ENCODE results near the gene C2CD2.

Gene C2CD2

DNA sequence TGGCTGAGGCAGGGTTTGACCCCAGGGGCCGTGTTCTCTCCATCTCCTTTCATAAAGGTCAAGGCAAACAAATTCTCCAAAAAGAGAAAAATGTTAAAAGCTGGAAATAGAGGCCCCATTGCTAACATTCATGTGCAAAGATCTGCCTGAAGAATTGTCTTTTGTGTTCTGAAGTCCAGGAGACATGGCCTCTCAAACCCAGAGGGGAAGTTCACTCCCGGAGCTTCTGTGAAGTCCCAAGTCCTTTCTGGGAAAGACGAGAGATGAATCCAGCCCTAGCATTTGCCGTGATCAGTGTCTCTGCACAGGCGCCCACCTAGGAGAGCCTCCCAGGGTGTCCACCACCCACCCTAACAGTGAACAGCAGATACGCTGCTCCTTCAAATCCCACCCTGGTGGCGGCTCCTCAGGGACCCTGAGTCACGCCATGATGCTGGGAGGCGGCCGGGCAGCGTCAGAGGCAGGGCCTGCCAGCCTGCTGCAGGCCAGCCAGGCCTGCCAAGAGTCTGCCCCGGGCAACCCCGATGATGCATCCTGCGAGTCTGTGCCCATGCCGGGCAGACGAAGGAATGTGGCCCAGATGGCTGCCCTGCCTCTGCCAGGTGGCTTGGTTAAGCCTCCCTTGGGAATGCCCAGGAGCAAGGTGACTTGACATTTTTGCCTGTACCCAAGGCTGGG, 5.2 kb upstream of the C2CD2 start:
- H3K36me3 ChIP-seq (ENCODE audit: control insufficient read depth, insufficient read depth, low read length): no peaks in the 10 kb centered on the region
- no peaks in the 10 kb centered on the region for H3K9me3 ChIP-seq (ENCODE audit: control insufficient read depth, low read length)
- peaks cover 4% of the 10 kb centered on the region for H3K27me3 ChIP-seq (replicated peaks; ENCODE audit: control insufficient read depth, insufficient read depth, low read length, poor library complexity, severe bottlenecking)
- peaks cover 3% of the 10 kb centered on the region for H3K4me1 ChIP-seq (ENCODE audit: control insufficient read depth, insufficient read depth, low read length, poor library complexity, severe bottlenecking)
- no peak for DNase-seq
- no peak overlapping the region for H3K4me3 ChIP-seq (ENCODE audit: insufficient read depth, low read depth, low read length, poor library complexity, severe bottlenecking)
- H3K27ac ChIP-seq (ENCODE audit: insufficient read depth, low read length, poor library complexity, severe bottlenecking): no peak overlapping the region

DNA sequence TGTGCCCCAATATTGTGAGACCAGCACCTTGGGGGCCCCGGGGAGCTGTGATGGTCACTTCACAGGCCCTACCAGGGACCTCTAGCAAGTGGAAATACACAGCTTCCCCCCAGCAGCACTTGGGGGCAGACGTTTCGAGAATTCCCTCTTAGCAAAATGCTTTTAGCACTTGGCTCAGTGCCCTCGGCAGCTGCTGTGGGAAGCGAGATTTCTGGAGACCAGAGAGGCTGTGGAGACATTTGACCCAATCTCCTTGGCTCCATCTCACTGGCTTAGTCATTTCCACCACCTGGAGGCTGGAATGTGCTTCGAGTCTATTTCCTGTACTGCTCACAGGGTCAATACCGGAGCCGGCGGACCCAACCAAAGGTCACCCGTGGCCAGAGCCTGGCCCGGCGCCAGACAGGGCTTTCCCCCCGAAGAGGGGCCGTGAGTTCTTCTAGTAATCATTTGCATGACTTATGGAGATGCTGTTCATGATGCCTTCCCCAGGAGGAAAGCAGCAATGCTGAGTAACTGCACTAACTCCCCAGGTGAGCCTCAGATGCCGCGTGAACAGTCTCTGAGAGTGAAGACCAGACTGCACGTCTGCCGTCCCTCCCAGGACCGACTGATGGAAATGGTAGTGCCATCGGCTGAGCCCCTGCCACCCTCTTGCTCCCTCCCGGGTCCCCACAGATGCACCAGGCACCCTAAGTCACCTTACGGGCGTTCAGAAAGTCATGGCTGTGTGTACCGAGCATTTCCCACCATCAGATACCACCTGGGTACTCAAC, 4.4 kb upstream of the C2CD2 start:
- Histone ChIP-seq H3K36me3 (ENCODE audit: control insufficient read depth, insufficient read depth, low read length) (no peaks in the 10 kb centered on the region), H3K27ac (ENCODE audit: insufficient read depth, low read length, poor library complexity, severe bottlenecking) (no peak overlapping the region), H3K4me3 (ENCODE audit: insufficient read depth, low read depth, low read length, poor library complexity, severe bottlenecking) (no peak overlapping the region), H3K4me1 (ENCODE audit: control insufficient read depth, insufficient read depth, low read length, poor library complexity, severe bottlenecking) (peaks cover 4% of the 10 kb centered on the region), H3K9me3 (ENCODE audit: control insufficient read depth, low read length) (no peaks in the 10 kb centered on the region), H3K27me3 (replicated peaks; ENCODE audit: control insufficient read depth, insufficient read depth, low read length, poor library complexity, severe bottlenecking) (peaks cover 4% of the 10 kb centered on the region)
- DNase-seq: no peak

DNA sequence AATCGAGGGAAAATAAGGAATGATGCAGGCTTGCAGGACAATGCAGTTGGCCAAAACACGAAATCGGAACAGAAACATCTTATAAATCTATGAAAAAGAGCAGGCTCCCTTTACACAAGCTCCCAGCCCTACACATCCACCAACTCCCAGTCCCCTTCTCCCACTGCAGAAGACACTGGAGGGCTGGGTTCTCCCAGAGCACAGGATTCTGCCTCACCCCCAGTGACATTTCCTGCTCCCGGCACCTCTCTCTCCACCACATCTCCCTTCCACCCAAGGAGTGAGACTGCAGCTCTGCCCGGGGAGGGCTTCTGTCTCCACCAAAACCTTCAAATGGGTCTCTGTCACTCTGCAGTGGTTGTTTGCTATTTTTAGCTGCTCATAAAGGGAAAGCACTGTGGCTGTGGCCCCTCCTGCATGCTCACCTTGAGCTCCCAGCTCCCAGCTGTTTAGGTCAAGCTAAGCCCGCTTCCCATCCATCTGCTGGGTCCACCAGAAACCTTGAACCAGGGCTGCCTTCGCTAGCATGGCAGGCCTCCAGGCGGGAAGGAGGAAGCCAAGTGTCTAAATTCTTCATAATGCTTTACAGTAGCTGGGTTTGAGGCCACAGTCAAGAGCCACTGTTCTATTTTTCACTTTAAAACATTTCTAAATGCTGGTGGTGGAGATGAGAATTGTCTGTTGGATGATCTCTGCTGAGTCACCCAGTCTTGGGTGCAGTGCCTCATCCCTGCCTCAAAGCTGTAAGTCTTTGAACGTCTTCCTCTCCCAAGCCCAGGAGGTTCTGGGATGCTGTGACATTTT, 3.3 kb upstream of the C2CD2 start:
- Histone ChIP-seq H3K36me3 (ENCODE audit: control insufficient read depth, insufficient read depth, low read length) (no peaks in the 10 kb centered on the region), H3K27ac (ENCODE audit: insufficient read depth, low read length, poor library complexity, severe bottlenecking) (no peak overlapping the region), H3K9me3 (ENCODE audit: control insufficient read depth, low read length) (no peaks in the 10 kb centered on the region), H3K4me1 (ENCODE audit: control insufficient read depth, insufficient read depth, low read length, poor library complexity, severe bottlenecking) (peaks cover 4% of the 10 kb centered on the region), H3K27me3 (replicated peaks; ENCODE audit: control insufficient read depth, insufficient read depth, low read length, poor library complexity, severe bottlenecking) (peaks cover 4% of the 10 kb centered on the region), H3K4me3 (ENCODE audit: insufficient read depth, low read depth, low read length, poor library complexity, severe bottlenecking) (no peak overlapping the region)
- no peak for DNase-seq

DNA sequence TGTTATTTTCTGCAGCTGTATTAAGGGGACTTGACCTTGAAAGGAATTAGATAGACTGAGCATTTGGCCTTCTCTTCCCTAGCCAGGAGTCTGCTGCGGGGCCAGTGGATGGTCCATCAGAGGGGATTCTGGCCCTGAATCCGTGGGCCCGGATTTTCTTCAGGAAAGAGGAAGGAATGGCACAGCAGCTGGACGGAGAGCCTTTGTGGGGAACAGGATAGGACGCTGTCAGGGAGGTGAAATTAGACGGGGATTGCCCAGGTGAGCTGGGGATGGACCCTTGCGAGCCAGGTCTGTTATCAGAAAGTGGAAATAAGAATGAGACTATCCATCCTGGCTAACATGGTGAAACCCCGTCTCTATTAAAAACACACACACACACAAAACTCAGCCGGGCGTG, 1.7 kb upstream of the C2CD2 start:
- no peaks in the 10 kb centered on the region for H3K36me3 ChIP-seq (ENCODE audit: control insufficient read depth, insufficient read depth, low read length)
- no peak overlapping the region for H3K4me3 ChIP-seq (ENCODE audit: insufficient read depth, low read depth, low read length, poor library complexity, severe bottlenecking)
- DNase-seq: no peak
- H3K27me3 ChIP-seq (replicated peaks; ENCODE audit: control insufficient read depth, insufficient read depth, low read length, poor library complexity, severe bottlenecking): peaks cover 4% of the 10 kb centered on the region
- no peak overlapping the region for H3K27ac ChIP-seq (ENCODE audit: insufficient read depth, low read length, poor library complexity, severe bottlenecking)
- no peaks in the 10 kb centered on the region for H3K9me3 ChIP-seq (ENCODE audit: control insufficient read depth, low read length)
- peaks cover 4% of the 10 kb centered on the region for H3K4me1 ChIP-seq (ENCODE audit: control insufficient read depth, insufficient read depth, low read length, poor library complexity, severe bottlenecking)

DNA sequence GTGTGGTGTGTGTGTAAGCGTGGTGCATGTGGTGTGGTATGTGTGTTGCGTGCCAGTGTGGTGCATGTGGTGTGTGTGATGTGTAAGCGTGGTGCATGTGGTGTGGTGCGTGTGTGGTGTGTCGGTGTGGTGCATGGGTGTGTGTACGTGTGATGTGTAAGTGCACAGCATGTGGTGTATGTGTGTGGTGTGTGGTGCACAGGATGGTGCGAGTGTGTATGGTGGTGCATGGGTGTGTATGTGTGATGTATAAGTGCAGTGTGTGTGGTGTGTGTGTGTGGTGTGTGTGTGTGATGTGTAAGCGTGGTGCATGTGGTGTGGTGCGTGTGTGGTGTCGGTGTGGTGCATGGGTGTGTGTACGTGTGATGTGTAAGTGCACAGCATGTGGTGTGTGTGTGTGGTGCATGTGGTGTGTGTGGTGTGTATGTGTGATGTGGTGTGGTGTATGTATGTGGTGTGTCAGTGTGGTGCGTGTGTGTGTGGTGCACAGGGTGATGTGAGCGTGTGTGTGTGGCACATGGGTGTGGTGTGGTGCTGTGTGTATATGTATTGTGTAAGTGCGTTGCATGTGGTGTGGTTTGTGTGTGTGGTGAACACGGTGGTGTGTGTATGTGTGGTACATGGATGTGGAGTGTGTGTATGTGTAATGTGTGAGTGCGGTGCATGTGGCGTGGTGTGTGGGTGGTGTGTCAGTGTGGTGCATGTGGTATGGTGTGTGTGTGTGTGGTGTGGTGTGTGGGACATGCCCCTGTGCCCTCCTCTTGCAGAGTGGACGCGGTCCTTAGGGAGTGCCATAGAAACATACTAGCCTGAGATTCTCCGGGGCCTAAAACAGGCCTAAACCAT, 1.1 kb upstream of the C2CD2 start:
- Histone ChIP-seq H3K4me1 (ENCODE audit: control insufficient read depth, insufficient read depth, low read length, poor library complexity, severe bottlenecking) (peaks cover 4% of the 10 kb centered on the region), H3K9me3 (ENCODE audit: control insufficient read depth, low read length) (no peaks in the 10 kb centered on the region), H3K36me3 (ENCODE audit: control insufficient read depth, insufficient read depth, low read length) (no peaks in the 10 kb centered on the region), H3K27me3 (replicated peaks; ENCODE audit: control insufficient read depth, insufficient read depth, low read length, poor library complexity, severe bottlenecking) (peaks cover 4% of the 10 kb centered on the region), H3K27ac (ENCODE audit: insufficient read depth, low read length, poor library complexity, severe bottlenecking) (no peak overlapping the region), H3K4me3 (ENCODE audit: insufficient read depth, low read depth, low read length, poor library complexity, severe bottlenecking) (no peak overlapping the region)
- no peak for DNase-seq

DNA sequence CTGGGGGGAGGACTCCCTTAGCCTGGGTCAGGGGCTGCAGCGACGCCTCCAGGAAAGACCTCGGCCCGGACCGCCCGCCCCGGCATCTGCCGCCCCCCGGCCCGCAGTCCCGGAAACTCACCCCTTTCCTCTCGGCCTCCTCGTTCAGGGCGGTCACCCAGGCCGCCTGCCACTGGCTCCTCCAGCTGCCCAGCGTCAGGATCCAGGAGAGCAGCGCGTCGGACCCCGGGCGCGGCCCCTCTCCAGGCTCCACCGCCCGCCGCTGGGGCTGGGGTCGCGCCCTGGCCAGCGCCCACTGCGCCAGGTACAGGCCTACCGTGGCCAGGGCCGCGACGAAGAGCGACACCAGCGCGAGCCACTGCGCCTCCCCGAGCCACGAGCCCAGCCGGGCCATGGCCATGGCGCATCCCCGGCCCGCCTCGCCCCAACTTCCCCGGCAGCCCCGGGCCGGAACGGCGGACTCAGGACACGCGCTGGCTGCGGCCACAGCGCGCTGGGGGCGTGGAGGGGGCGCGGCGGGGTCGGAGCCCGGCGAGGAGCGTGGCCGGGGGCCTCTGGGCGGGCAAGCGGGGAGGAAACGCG, 478 bp downstream of the C2CD2 start:
- Histone ChIP-seq H3K27ac (ENCODE audit: insufficient read depth, low read length, poor library complexity, severe bottlenecking) (no peak overlapping the region), H3K4me1 (ENCODE audit: control insufficient read depth, insufficient read depth, low read length, poor library complexity, severe bottlenecking) (peaks cover 4% of the 10 kb centered on the region), H3K4me3 (ENCODE audit: insufficient read depth, low read depth, low read length, poor library complexity, severe bottlenecking) (peak overlapping the region; percentile 21), H3K27me3 (replicated peaks; ENCODE audit: control insufficient read depth, insufficient read depth, low read length, poor library complexity, severe bottlenecking) (peaks cover 4% of the 10 kb centered on the region), H3K36me3 (ENCODE audit: control insufficient read depth, insufficient read depth, low read length) (no peaks in the 10 kb centered on the region), H3K9me3 (ENCODE audit: control insufficient read depth, low read length) (no peaks in the 10 kb centered on the region)
- no peak for DNase-seq

DNA sequence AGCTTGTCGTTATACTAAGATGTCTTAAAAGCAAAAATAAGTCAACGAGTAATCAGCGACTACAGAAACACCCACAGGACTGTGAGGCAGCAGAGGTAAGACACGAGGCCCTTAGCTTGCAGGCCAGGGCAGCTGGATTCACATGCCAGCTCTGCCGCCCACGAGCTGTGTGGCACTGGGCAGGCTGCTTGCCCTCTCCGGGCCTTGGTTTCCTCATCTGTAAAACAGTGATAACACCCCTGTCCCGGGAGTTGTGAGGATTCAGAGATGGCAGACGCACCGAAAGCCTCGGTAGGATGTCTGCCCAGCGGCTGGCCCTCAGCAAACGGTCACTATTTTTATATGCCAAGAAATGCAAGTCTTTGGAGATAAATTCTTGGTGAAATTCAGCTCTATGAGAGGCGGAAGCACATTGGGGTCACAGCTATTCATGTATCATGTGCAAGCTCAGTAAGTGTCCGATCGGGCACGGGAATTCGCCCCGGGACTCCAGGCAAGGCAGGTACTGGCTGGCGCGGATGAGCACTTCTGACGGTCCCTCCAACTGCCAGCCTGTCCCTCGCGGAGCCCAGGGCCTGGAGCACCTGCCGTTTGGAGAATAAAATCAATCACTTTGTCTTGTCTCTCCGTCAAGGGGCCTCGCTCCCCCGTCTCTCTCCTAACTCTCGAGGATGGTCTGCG, 1.1 kb downstream of the C2CD2 start:
- peak overlapping the region; percentile 21 for H3K4me3 ChIP-seq (ENCODE audit: insufficient read depth, low read depth, low read length, poor library complexity, severe bottlenecking)
- DNase-seq: no peak

DNA sequence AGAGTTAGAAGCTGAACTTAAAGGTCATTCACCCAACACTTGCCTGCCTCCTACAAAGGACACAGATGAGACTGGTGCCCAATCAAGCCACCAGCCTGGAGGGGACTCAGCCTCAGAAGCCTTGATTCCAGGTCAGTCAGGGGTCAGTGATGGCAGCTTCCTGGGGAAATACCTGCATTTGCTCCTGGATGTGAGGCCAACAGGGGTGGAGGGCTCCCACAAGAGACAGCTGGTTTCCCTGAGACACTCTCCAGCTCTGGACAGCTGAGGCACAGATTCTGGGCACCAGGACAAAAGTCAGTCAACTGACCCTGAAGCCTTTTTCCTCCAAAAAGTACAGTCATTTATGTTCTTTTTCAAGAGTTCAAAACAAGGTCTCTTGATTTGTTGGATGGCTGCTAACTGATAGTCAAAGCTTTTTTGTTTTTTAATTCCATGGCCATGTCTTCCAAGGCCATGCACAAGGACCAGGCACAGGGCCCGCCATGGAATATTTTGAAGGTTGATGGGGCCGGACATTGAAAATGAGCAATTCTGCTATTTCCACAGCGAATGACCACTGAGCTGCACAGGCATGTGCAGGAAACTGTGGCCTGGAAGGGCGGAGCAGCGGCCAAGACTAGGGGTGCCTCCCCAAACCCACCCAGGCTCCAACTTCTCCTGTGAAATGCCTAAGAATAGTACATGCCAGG, 1.8 kb downstream of the C2CD2 start:
- peaks cover 4% of the 10 kb centered on the region for H3K4me1 ChIP-seq (ENCODE audit: control insufficient read depth, insufficient read depth, low read length, poor library complexity, severe bottlenecking)
- H3K9me3 ChIP-seq (ENCODE audit: control insufficient read depth, low read length): no peaks in the 10 kb centered on the region
- no peaks in the 10 kb centered on the region for H3K36me3 ChIP-seq (ENCODE audit: control insufficient read depth, insufficient read depth, low read length)
- H3K27ac ChIP-seq (ENCODE audit: insufficient read depth, low read length, poor library complexity, severe bottlenecking): no peak overlapping the region
- peaks cover 4% of the 10 kb centered on the region for H3K27me3 ChIP-seq (replicated peaks; ENCODE audit: control insufficient read depth, insufficient read depth, low read length, poor library complexity, severe bottlenecking)
- H3K4me3 ChIP-seq (ENCODE audit: insufficient read depth, low read depth, low read length, poor library complexity, severe bottlenecking): no peak overlapping the region
- DNase-seq: no peak

More for the DNA sequence above, 1.1 kb downstream of the C2CD2 start:
- Histone ChIP-seq H3K27me3 (replicated peaks; ENCODE audit: control insufficient read depth, insufficient read depth, low read length, poor library complexity, severe bottlenecking) (peaks cover 4% of the 10 kb centered on the region), H3K4me1 (ENCODE audit: control insufficient read depth, insufficient read depth, low read length, poor library complexity, severe bottlenecking) (peaks cover 4% of the 10 kb centered on the region), H3K9me3 (ENCODE audit: control insufficient read depth, low read length) (no peaks in the 10 kb centered on the region), H3K27ac (ENCODE audit: insufficient read depth, low read length, poor library complexity, severe bottlenecking) (no peak overlapping the region), H3K36me3 (ENCODE audit: control insufficient read depth, insufficient read depth, low read length) (no peaks in the 10 kb centered on the region)

Data from effector memory CD4-positive, alpha-beta T cell (primary cell).